Body of pancreas (tissue), 4 donors: Measurements from ENCODE around the gene NRL. TPM values are rescaled to one million over a fixed set of nuclear protein-coding genes. Genes with fewer than 3 reads are reported as not detected.

ENCODE experiments used
- ATAC-seq: fragments of 150-250 bp; one replicate; pipeline ENCODE4 v1.9.1; 2016
- DNase-seq, 4 donors: peaks; one replicate each; pipeline ENCODE4 v3.0.0-alpha.2; 2019
- H3K27ac ChIP-seq, 4 donors: fragments of 200-600 bp; sonication (generic); 1 replicate in 3 of 4; 2 replicates in 1 of 4; pipeline versions ENCODE4 v1.5.1 to v1.6.1; 2016 to 2019; ENCODE audit warnings: mild to moderate bottlenecking in 1 of 4, mixed read lengths in 1 of 4, moderate library complexity in 1 of 4
- H3K27me3 ChIP-seq, 2 donors: fragments of 200-600 bp; sonication (generic); one replicate each; pipeline ENCODE4 v1.6.0; 2016; ENCODE audit warnings: mild to moderate bottlenecking in 1 of 2
- H3K36me3 ChIP-seq, 2 donors: fragments of 200-600 bp; sonication (generic); replicated peaks in 1 of 2; 2 replicates each; pipeline ENCODE4 v1.5.1; 2016; ENCODE audit warnings: low read depth in 2 of 2; ENCODE audit not compliant: insufficient read depth in 1 of 2
- H3K4me1 ChIP-seq: fragments of 200-600 bp; sonication (generic); one replicate; pipeline ENCODE4 v1.6.0; 2016
- H3K4me3 ChIP-seq, 2 donors: fragments of 200-600 bp; sonication (generic); 1 replicate in 1 of 2; 2 replicates in 1 of 2; pipeline ENCODE4 v1.5.1; 2016 to 2019
- H3K9me3 ChIP-seq, 3 donors: fragments of 200-600 bp; sonication (generic); 1 replicate in 2 of 3; 2 replicates in 1 of 3; pipeline ENCODE4 v1.5.1; 2016
- POLR2A ChIP-seq, 3 donors: fragments of 450-650 bp; IDR thresholded peaks; one replicate each; pipeline ENCODE4 v1.6.1; 2016; ENCODE audit warnings: antibody characterized with exemption in 3 of 3, mild to moderate bottlenecking in 2 of 3
- WGBS, 2 donors: methylation state at CpG; one replicate each; pipeline ENCODE4 v1.1.5; 2017; 5-methylcytosine and 5-hydroxymethylcytosine counted together
- intact Hi-C: fragments of 100-400 bp; cut with DNase I; formaldehyde crosslinking; loops from one replicate; pipeline ENCODE4 v1.15.1; 2023
- total RNA-seq, 2 donors: library from RNA; depleted of rRNA; stranded (reverse); fragments of >200 nt; gene quantifications; one replicate each; pipeline ENCODE4 v1.1.0, GENCODE V29; 2016
- TF ChIP-seq, protein P1 (sequence below), 7 experiments: fragments of 450-650 bp in 4 of 7; fragments of 200-600 bp in 3 of 7; sonication (generic) in 3 of 7; IDR thresholded peaks; one replicate each; pipeline ENCODE4 v1.5.1; 2016 to 2019; ENCODE audit warnings: antibody characterized with exemption in 7 of 7

NRL gene
- total RNA-seq, 2 donors from 2014 or later: 2.1 to 2.6 TPM

DNA sequence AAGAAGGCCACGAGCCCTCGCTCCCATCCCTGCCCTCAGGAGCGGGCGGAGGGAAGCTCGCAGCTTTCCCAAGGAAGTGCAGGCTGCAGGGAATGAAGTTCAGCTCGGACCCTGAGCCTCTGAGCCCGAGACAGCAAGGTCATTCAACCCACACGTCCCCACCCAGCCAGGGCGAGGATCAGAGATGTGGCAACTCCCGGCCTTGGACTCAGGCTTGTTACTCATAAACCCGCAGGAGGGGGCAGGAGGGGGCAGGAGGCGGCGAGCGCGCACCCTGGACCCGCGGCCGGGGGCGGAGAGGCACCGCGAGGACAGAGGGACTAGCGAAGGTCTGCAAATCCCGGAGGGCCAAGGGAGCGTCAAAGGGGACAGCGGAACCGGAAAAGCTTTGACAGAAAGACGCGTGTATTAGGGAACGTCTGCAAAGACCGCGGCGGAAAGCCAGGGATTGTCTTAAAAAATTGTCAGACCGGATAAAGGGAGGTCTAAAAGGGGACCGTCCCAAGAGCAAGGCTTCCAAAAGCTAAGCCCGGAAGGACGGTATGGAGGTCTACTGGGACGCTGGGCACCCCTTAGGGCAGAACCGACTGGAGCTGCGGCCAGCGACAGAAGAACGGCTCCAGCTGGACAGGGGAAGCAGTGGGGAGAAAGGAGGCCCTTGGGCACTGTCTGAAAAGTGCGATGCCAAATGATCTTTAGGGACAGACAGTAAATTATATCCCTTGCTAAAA, 783 bp downstream of the NRL start:
- Histone ChIP-seq H3K4me3 (peak overlapping the region; percentile 16 to 68), H3K4me1 (peaks cover 55% of the 10 kb centered on the region), H3K36me3 (peaks cover under 1% of the 10 kb centered on the region in 2 donors), H3K27me3 (no peaks in the 10 kb centered on the region), H3K9me3 (no peaks in the 10 kb centered on the region), H3K27ac (peak overlapping the region; percentile 99 to 100 (median 99))
- ATAC-seq (peak; percentile 47), DNase-seq (peak; percentile 89 to 94 (median 92))
- TF ChIP-seq POLR2A (IDR thresholded peaks at IDR 0.05): peak; percentile 49 to 92 (median 89)
- TF ChIP-seq, protein P1, sequence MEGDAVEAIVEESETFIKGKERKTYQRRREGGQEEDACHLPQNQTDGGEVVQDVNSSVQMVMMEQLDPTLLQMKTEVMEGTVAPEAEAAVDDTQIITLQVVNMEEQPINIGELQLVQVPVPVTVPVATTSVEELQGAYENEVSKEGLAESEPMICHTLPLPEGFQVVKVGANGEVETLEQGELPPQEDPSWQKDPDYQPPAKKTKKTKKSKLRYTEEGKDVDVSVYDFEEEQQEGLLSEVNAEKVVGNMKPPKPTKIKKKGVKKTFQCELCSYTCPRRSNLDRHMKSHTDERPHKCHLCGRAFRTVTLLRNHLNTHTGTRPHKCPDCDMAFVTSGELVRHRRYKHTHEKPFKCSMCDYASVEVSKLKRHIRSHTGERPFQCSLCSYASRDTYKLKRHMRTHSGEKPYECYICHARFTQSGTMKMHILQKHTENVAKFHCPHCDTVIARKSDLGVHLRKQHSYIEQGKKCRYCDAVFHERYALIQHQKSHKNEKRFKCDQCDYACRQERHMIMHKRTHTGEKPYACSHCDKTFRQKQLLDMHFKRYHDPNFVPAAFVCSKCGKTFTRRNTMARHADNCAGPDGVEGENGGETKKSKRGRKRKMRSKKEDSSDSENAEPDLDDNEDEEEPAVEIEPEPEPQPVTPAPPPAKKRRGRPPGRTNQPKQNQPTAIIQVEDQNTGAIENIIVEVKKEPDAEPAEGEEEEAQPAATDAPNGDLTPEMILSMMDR (IDR thresholded peaks at IDR 0.05): no peak
- intact Hi-C loops: no loop called here
- 0% methylated on average over 31 to 42 of the region's 42 CpGs for WGBS, 2 donors

DNA sequence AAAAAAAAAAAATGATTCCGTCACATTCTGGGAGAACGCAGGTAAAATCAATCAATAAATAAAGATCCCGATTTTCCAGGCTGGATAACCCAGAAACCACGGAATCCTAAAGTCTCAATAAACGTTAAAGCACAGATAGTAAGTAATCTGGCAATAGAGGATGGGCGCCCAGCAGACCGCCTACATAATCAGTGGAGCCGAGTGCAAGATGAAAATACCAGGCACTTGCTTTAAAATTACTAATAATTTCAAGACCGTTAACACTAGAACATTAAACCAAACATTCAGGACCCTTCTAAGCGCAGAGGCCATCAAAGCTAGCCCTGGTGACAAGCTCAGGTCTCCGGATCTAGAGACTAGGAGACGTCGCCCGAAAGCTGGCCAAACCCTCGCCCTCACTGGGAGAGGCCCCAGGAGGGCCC, 1.4 kb downstream of the NRL start:
- DNase-seq (no peak), ATAC-seq (no peak)
- intact Hi-C loops: no loop called here
- H3K4me1 ChIP-seq: peaks cover 60% of the 10 kb centered on the region
- H3K27me3 ChIP-seq: no peaks in the 10 kb centered on the region
- no peak for TF ChIP-seq POLR2A (IDR thresholded peaks at IDR 0.05)
- WGBS, 2 donors: 8 to 11% methylated on average over 13 to 15 of the region's 15 CpGs
- H3K27ac ChIP-seq: peak overlapping the region; percentile 99 to 100 (median 99)
- H3K36me3 ChIP-seq: no peaks in the 10 kb centered on the region
- no peaks in the 10 kb centered on the region for H3K9me3 ChIP-seq
- peak overlapping the region; percentile 3 to 16 for H3K4me3 ChIP-seq

DNA sequence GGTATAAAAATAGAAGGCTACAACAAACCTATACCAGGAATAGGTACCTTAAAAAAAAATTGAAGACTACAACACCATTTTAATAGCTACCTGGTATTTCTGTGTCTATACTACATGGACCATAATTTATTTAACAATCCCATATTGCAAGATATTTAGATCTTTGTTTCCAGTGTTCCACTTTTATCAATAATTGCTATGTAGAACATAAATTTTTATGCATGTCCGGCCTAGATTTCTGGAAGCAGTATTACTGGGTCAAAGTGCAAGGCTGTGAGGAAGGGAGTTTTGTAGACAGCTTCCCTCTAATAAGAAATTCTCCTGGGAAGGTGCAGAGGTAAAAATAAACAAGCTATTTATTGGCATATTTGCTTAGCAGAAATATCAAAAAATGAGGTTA, 4.2 kb downstream of the NRL start:
- Histone ChIP-seq H3K27me3 (no peaks in the 10 kb centered on the region), H3K4me3 (no peak overlapping the region), H3K36me3 (no peaks in the 10 kb centered on the region), H3K27ac (peak overlapping the region in 3 of 4 donors; percentile 39 to 54 (median 53)), H3K4me1 (peaks cover 34% of the 10 kb centered on the region), H3K9me3 (no peaks in the 10 kb centered on the region)
- intact Hi-C loops: no loop called here
- ATAC-seq: no peak
- whole genome bisulfite sequencing, 2 donors: 11 to 13% methylated on average over 1 of the region's 1 CpG
- TF ChIP-seq POLR2A (IDR thresholded peaks at IDR 0.05): no peak
- TF ChIP-seq, protein P1 (IDR thresholded peaks at IDR 0.05): no peak
- DNase-seq: no peak

DNA sequence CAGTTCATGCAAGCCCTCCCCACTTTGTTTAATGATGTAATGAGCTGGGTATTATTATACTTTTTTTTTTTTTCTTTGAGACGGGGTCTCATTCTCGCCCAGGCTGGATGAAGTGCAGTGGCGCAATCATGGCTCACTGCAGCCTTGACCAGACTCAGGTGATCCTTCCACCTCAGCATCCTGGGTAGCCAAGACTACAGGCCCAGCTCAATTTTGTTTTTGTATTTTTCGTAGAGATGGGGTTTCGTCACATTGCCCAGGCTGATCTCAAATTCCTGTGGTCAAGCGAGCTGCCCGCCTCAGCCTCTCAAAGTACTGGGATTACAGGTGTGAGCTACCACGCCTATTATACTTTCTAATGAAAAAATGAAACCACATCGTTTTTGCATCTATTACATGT, 4.7 kb downstream of the NRL start:
- Histone ChIP-seq H3K27me3 (no peaks in the 10 kb centered on the region), H3K36me3 (no peaks in the 10 kb centered on the region), H3K9me3 (no peaks in the 10 kb centered on the region), H3K4me3 (no peak overlapping the region), H3K4me1 (peaks cover 34% of the 10 kb centered on the region), H3K27ac (peak overlapping the region in 3 of 4 donors; percentile 39 to 54 (median 53))
- DNase-seq: no peak
- WGBS, 2 donors: 79% methylated on average over 9 of the region's 9 CpGs
- ATAC-seq: no peak
- no peak for TF ChIP-seq POLR2A (IDR thresholded peaks at IDR 0.05)
- TF ChIP-seq, protein P1 (IDR thresholded peaks at IDR 0.05): no peak
- intact Hi-C loops: no loop called here

DNA sequence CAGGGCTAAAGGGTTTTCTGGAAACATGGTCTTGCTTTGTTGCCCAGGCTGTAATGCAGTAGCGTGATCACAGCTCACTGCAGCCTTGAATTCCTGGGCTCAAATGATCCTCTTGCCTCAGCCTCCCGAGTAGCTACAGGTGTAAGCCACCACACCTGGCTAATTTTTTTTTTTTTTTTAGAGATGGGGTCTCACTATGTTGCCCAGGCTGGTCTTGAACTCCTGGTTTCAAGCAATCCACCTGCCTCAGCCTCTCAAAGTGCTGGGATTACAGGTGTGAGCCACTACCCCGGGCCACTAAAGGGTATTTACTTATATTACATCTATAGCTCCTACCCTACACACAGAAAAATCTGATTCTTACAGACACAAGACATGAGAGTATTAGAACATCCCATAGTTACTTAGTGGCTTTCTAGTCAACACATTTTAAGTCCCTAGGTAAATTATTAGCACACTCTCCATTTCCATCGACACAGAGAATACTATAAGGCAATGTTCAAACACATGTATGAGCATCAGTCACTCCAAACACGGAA, 6.3 kb downstream of the NRL start:
- WGBS, 2 donors: 24 to 30% methylated on average over 5 of the region's 5 CpGs
- intact Hi-C loops: loop anchor here (5.0 kb wide), 1 partner anchor 51 kb away; no protein-coding TSS in a partner anchor
- H3K4me3 ChIP-seq: no peak overlapping the region
- H3K4me1 ChIP-seq: peaks cover 30% of the 10 kb centered on the region
- no peak for DNase-seq
- peak in 1 of 3 donors; percentile 21 for TF ChIP-seq POLR2A (IDR thresholded peaks at IDR 0.05)
- TF ChIP-seq, protein P1 (IDR thresholded peaks at IDR 0.05): no peak
- no peak for ATAC-seq
- H3K36me3 ChIP-seq: peaks cover 0 to 4% of the 10 kb centered on the region in 2 donors
- no peaks in the 10 kb centered on the region for H3K27me3 ChIP-seq
- peak overlapping the region; percentile 20 to 69 (median 62) for H3K27ac ChIP-seq
- no peaks in the 10 kb centered on the region for H3K9me3 ChIP-seq
